ENCODE measurements around the gene GOLM1.

- TF ChIP-seq ADNP (tag; IDR thresholded peaks at IDR 0.05) (no peak), JUNB (CRISPR knock-in tag; conservative IDR thresholded peaks at IDR 0.05) (no peak), USF1 (CRISPR knock-in tag; IDR thresholded peaks at IDR 0.05) (no peak), CCAR2 (IDR thresholded peaks at IDR 0.05; ENCODE audit: low read depth, low read length) (no peak)
These were observed 7.9 kb downstream of the GOLM1 start for GRCh38 chr9:86091477-86091876.

All from K562 (cell line).